Lower leg skin (tissue), 3 donors: ENCODE measurements around the gene DISP3.

Experiments used
- POLR2A ChIP-seq, 2 donors: fragments of 450-650 bp; IDR thresholded peaks; one replicate each; pipeline ENCODE4 v1.6.1; 2016 to 2017; ENCODE audit warnings: antibody characterized with exemption in 2 of 2, mild to moderate bottlenecking in 1 of 2, moderate library complexity in 1 of 2
- TF ChIP-seq, protein P1 (sequence below), 3 donors: fragments of 450-650 bp; IDR thresholded peaks; one replicate each; pipeline ENCODE4 v1.5.1; 2016; ENCODE audit warnings: antibody characterized with exemption in 3 of 3, mild to moderate bottlenecking in 3 of 3, moderate library complexity in 2 of 3

DNA sequence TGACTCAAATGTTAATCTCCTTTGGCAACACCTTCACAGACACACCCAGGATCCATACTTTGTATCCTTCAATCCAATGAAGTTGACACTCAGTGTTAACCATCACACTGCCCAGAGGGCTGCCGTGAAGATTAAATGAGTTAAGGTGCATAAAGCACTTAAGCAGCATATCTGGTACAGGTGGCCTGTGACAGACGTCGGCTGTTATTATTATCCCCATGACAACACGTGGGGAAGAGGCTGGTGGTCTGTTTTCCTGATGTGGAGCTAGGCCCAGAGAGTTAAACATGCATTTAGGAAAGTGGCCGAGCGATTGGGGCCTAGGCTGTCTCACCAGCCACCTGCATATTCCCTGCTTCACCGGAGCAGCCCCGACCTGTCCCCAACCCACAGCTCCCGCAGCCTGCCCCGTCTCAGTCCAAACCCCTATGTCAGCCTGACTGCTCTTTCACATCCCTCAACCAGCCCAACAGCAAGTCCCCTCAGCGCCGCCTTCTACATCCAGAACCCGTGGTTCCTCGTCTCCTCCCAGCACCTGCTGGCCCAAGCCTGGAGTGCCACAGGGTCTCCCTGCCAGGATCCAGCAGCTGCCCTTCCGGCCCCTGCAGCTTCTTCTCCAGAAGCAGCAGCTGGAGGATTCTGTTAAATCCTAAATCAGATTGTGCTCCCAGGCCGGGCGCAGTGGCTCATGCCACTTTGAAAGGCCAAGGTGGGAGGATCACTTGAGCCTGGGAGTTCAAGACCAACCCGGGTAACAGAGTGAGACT is 97.3 kb downstream of the DISP3 start:
- TF ChIP-seq, protein P1, sequence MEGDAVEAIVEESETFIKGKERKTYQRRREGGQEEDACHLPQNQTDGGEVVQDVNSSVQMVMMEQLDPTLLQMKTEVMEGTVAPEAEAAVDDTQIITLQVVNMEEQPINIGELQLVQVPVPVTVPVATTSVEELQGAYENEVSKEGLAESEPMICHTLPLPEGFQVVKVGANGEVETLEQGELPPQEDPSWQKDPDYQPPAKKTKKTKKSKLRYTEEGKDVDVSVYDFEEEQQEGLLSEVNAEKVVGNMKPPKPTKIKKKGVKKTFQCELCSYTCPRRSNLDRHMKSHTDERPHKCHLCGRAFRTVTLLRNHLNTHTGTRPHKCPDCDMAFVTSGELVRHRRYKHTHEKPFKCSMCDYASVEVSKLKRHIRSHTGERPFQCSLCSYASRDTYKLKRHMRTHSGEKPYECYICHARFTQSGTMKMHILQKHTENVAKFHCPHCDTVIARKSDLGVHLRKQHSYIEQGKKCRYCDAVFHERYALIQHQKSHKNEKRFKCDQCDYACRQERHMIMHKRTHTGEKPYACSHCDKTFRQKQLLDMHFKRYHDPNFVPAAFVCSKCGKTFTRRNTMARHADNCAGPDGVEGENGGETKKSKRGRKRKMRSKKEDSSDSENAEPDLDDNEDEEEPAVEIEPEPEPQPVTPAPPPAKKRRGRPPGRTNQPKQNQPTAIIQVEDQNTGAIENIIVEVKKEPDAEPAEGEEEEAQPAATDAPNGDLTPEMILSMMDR (IDR thresholded peaks at IDR 0.05), result no peak
- TF ChIP-seq POLR2A (IDR thresholded peaks at IDR 0.05), result no peak
